ENCODE results near the gene PHLDB1.

- TF ChIP-seq CTCF (IDR thresholded peaks at IDR 0.05; ENCODE audit: insufficient read depth, low read depth, low read length) (no peak), EZH2 (IDR thresholded peaks at IDR 0.05; ENCODE audit: insufficient read depth, low read length) (no peak)
These were observed 20.2 kb downstream of the PHLDB1 start for GRCh38 chr11:118627566-118627965.

Measured in astrocyte (in vitro differentiated cells and primary cell).